CD14-positive monocyte (primary cell): Measurements from ENCODE around the gene ALDH1L2. TPM values are rescaled to one million over a fixed set of nuclear protein-coding genes. Genes with fewer than 3 reads are reported as not detected.

Experiments
- DNase-seq, 3 donors: peaks; one replicate each; pipeline ENCODE4 v3.0.0-alpha.2; 2011 to 2022
- H2AFZ ChIP-seq: 2 replicates; pipeline ENCODE4 v1.6.0; 2012; ENCODE audit warnings: mild to moderate bottlenecking, low read depth, low read length, inconsistent platforms; ENCODE audit not compliant: insufficient read depth, poor library complexity, severe bottlenecking
- H3K27ac ChIP-seq, 2 donors: 1 replicate in 1 of 2; 2 replicates in 1 of 2; pipeline ENCODE4 v1.5.1; 2012 to 2013; ENCODE audit warnings: low read length in 2 of 2, control low read depth in 1 of 2, inconsistent platforms in 1 of 2, low read depth in 1 of 2, mild to moderate bottlenecking in 1 of 2
- H3K27me3 ChIP-seq, 2 donors: one replicate each; pipeline versions ENCODE4 v1.6.0 to v1.6.1; 2011 to 2013; ENCODE audit warnings: low read length in 2 of 2; ENCODE audit not compliant: control insufficient read depth in 2 of 2, insufficient read depth in 2 of 2
- H3K36me3 ChIP-seq, 2 donors: replicated peaks in 1 of 2; 1 replicate in 1 of 2; 2 replicates in 1 of 2; pipeline versions ENCODE4 v1.5.1 to v1.6.1; 2012 to 2013; ENCODE audit warnings: low read length in 2 of 2, control low read depth in 1 of 2, inconsistent platforms in 1 of 2, mild to moderate bottlenecking in 1 of 2; ENCODE audit not compliant: insufficient read depth in 2 of 2, control insufficient read depth in 1 of 2
- H3K4me1 ChIP-seq, 2 donors: 1 replicate in 1 of 2; 2 replicates in 1 of 2; pipeline versions ENCODE4 v1.5.1 to v1.6.1; 2012 to 2013; ENCODE audit warnings: low read length in 2 of 2, control low read depth in 1 of 2, inconsistent platforms in 1 of 2, mild to moderate bottlenecking in 1 of 2, moderate library complexity in 1 of 2; ENCODE audit not compliant: insufficient read depth in 2 of 2, control insufficient read depth in 1 of 2
- H3K4me2 ChIP-seq: replicated peaks from 2 replicates; pipeline ENCODE3; 2012; ENCODE audit warnings: low read length, moderate library complexity, mild to moderate bottlenecking; ENCODE audit not compliant: poor library complexity, severe bottlenecking; ENCODE audit errors: extremely low read depth
- H3K4me3 ChIP-seq, 3 experiments: fragments of 200-600 bp in 1 of 3; sonication (generic) in 1 of 3; replicated peaks in 1 of 3; 1 replicate in 2 of 3; 2 replicates in 1 of 3; pipeline ENCODE4 v1.5.1; 2011 to 2013; ENCODE audit warnings: low read length in 3 of 3, mild to moderate bottlenecking in 3 of 3, control low read depth in 2 of 3, low read depth in 2 of 3, inconsistent platforms in 1 of 3, moderate library complexity in 1 of 3
- H3K79me2 ChIP-seq: 2 replicates; pipeline ENCODE4 v1.6.0; 2012; ENCODE audit warnings: mild to moderate bottlenecking, control low read depth, inconsistent platforms, low read length, moderate library complexity; ENCODE audit not compliant: insufficient read depth
- H3K9ac ChIP-seq: 2 replicates; pipeline ENCODE4 v1.6.0; 2017; ENCODE audit warnings: low read length, mild to moderate bottlenecking; ENCODE audit not compliant: insufficient read depth, poor library complexity, severe bottlenecking
- H3K9me3 ChIP-seq, 2 donors: replicated peaks in 1 of 2; 1 replicate in 1 of 2; 2 replicates in 1 of 2; pipeline versions ENCODE4 v1.5.1 to v1.6.1; 2012 to 2013; ENCODE audit warnings: low read length in 2 of 2, control low read depth in 1 of 2; ENCODE audit not compliant: control insufficient read depth in 1 of 2, insufficient read depth in 1 of 2
- H4K20me1 ChIP-seq: 2 replicates; pipeline ENCODE4 v1.6.0; 2012; ENCODE audit warnings: mild to moderate bottlenecking, low read length, control low read depth, moderate library complexity; ENCODE audit not compliant: insufficient read depth
- H3K27ac Mint-ChIP-seq, 7 donors: one replicate each; pipeline ENCODE4 v1.8.0; 2020; ENCODE audit warnings: mild to moderate bottlenecking in 7 of 7, mixed read lengths in 7 of 7, moderate library complexity in 6 of 7, inconsistent platforms in 2 of 7
- H3K27me3 Mint-ChIP-seq, 3 donors: one replicate each; pipeline ENCODE4 v1.8.0; 2021 to 2022; ENCODE audit warnings: low read depth in 3 of 3, mild to moderate bottlenecking in 3 of 3, mixed read lengths in 3 of 3, moderate library complexity in 3 of 3, inconsistent platforms in 1 of 3
- H3K36me3 Mint-ChIP-seq, 2 donors: one replicate each; pipeline ENCODE4 v1.8.0; 2020; ENCODE audit warnings: mixed read lengths in 2 of 2, inconsistent platforms in 1 of 2, mild to moderate bottlenecking in 1 of 2
- H3K4me1 Mint-ChIP-seq: one replicate; pipeline ENCODE4 v1.8.0; 2020; ENCODE audit warnings: mild to moderate bottlenecking, mixed read lengths
- H3K4me3 Mint-ChIP-seq, 2 donors: one replicate each; pipeline ENCODE4 v1.8.0; 2020; ENCODE audit warnings: mild to moderate bottlenecking in 2 of 2, mixed read lengths in 2 of 2, moderate library complexity in 1 of 2
- H3K9me3 Mint-ChIP-seq, 7 donors: one replicate each; pipeline ENCODE4 v1.8.0; 2020 to 2022; ENCODE audit warnings: mixed read lengths in 7 of 7, mild to moderate bottlenecking in 6 of 7, moderate library complexity in 6 of 7, inconsistent platforms in 2 of 7
- CTCF ChIP-seq: fragments of 200-600 bp; IDR thresholded peaks from one replicate; pipeline ENCODE4 v1.8.0; 2022; ENCODE audit warnings: antibody characterized with exemption, mild to moderate bottlenecking
- WGBS: methylation state at CpG from one replicate; pipeline ENCODE4 v1.1.5; 2013; ENCODE audit warnings: missing lambda C conversion rate; ENCODE audit not compliant: insufficient coverage; 5-methylcytosine and 5-hydroxymethylcytosine counted together
- intact Hi-C, 2 donors: fragments of 100-400 bp; cut with micrococcal nuclease; formaldehyde crosslinking; loops; one replicate each; pipeline versions ENCODE4 v1.15.0 to v1.15.1; 2023
- polyA plus RNA-seq, 3 donors: library from polyadenylated mRNA; depleted of rRNA in 1 of 3; unstranded in 2 of 3; stranded (reverse) in 1 of 3; fragments of 300-500 nt in 2 of 3; fragments of >200 nt in 1 of 3; fragmentation: Illumina TruSeq in 2 of 3; gene quantifications; 1 replicate in 2 of 3; 2 replicates in 1 of 3; pipeline ENCODE4 v1.2.3, GENCODE V29; 2012 to 2021

ALDH1L2 gene
- polyA plus RNA-seq, 3 donors: 0.03 to 0.20 TPM; not detected in 1

- Histone ChIP-seq H3K9me3 (peaks cover 0 to 8% of the 10 kb centered on the region in 2 donors), H3K27me3 (no peaks in the 10 kb centered on the region), H3K36me3 (peaks cover 17 to 39% of the 10 kb centered on the region in 2 donors), H3K79me2 (no peaks in the 10 kb centered on the region), H3K4me3 (no peak overlapping the region), H3K4me2 (no peak overlapping the region), H3K27ac (no peak overlapping the region), H3K9ac (no peak overlapping the region), H4K20me1 (no peaks in the 10 kb centered on the region), H2AFZ (no peak overlapping the region), H3K4me1 (no peaks in the 10 kb centered on the region)
- H3K36me3 Mint-ChIP-seq: peaks cover 70 to 81% of the 10 kb centered on the region in 2 donors
- H3K27me3 Mint-ChIP-seq: no peaks in the 10 kb centered on the region
- intact Hi-C loops: no loop called here
- H3K4me1 Mint-ChIP-seq: peaks cover 3% of the 10 kb centered on the region
- peaks cover 16 to 31% (median 25%) of the 10 kb centered on the region in 7 donors for H3K9me3 Mint-ChIP-seq
- WGBS: 65% methylated on average over 7 of the region's 9 CpGs
- H3K4me3 Mint-ChIP-seq: no peak overlapping the region
- no peak for TF ChIP-seq CTCF
- DNase-seq: no peak
- H3K27ac Mint-ChIP-seq: peak overlapping the region in 1 of 7 donors; percentile 8
Observed at GRCh38 chr12:105013892-105014291, 70.4 kb downstream of the ALDH1L2 start.

- Mint-ChIP-seq H3K4me1 (peaks cover 25% of the 10 kb centered on the region), H3K27ac (no peak overlapping the region), H3K27me3 (no peaks in the 10 kb centered on the region), H3K9me3 (peaks cover 0 to 7% (median 2%) of the 10 kb centered on the region in 7 donors), H3K4me3 (no peak overlapping the region), H3K36me3 (peaks cover 76 to 81% of the 10 kb centered on the region in 2 donors)
- no peaks in the 10 kb centered on the region for H3K79me2 ChIP-seq
- H3K4me3 ChIP-seq: no peak overlapping the region
- no peaks in the 10 kb centered on the region for H4K20me1 ChIP-seq
- peaks cover 23 to 73% of the 10 kb centered on the region in 2 donors for H3K36me3 ChIP-seq
- no peak for TF ChIP-seq CTCF
- no peak overlapping the region for H2AFZ ChIP-seq
- no peak overlapping the region for H3K27ac ChIP-seq
- no peaks in the 10 kb centered on the region for H3K9me3 ChIP-seq
- H3K4me1 ChIP-seq: peaks cover 24 to 25% of the 10 kb centered on the region in 2 donors
- no peak overlapping the region for H3K4me2 ChIP-seq
- DNase-seq: no peak
- no peaks in the 10 kb centered on the region for H3K27me3 ChIP-seq
- intact Hi-C loops: no loop called here
- H3K9ac ChIP-seq: no peak overlapping the region
Observed at GRCh38 chr12:105001476-105001875, 82.8 kb downstream of the ALDH1L2 start.
